HEK293 (cell line): ENCODE results near the gene ZNF529.

Experiments
- CTCF ChIA-PET: fragments of 350-600 bp; formaldehyde crosslinking; extraction: SDS; loops from one replicate; lab custom pipeline; 2021; ENCODE audit warnings: antibody characterized with exemption; lab: Yijun Ruan, JAX
- POLR2A ChIA-PET: fragments of 300-600 bp; formaldehyde crosslinking; extraction: SDS; loops from one replicate; lab custom pipeline; 2020; ENCODE audit warnings: antibody characterized with exemption, inconsistent platforms; lab: Yijun Ruan, JAX
- H3K27ac ChIP-seq: fragments of 200-500 bp; sonication (Bioruptor generic); 2 replicates; pipeline ENCODE4 v1.5.1; 2014; ENCODE audit warnings: low read depth, low read length, control low read depth, inconsistent platforms; ENCODE audit errors: extremely low read depth
- H3K36me3 ChIP-seq, 2 experiments: fragments of 200-500 bp in 1 of 2; sonication (Bioruptor generic) in 1 of 2; 1 replicate in 1 of 2; 2 replicates in 1 of 2; pipeline ENCODE4 v1.5.1; 2014 to 2017; ENCODE audit warnings: inconsistent platforms in 2 of 2, low read length in 2 of 2; ENCODE audit not compliant: control insufficient read depth in 2 of 2, insufficient read depth in 1 of 2
- H3K4me1 ChIP-seq: fragments of 200-500 bp; sonication (Bioruptor generic); 2 replicates; pipeline ENCODE4 v1.5.1; 2014; ENCODE audit warnings: mild to moderate bottlenecking, low read length, inconsistent platforms; ENCODE audit not compliant: control insufficient read depth, insufficient read depth
- H3K4me3 ChIP-seq: 2 replicates; pipeline ENCODE4 v1.5.1; 2011; ENCODE audit warnings: low read depth, mild to moderate bottlenecking, control low read depth, low read length, moderate library complexity
- H3K9me3 ChIP-seq: fragments of 200-500 bp; sonication (Bioruptor generic); 2 replicates; pipeline ENCODE4 v1.5.1; 2014; ENCODE audit warnings: low read depth, low read length, inconsistent platforms; ENCODE audit not compliant: control insufficient read depth, insufficient read depth
- GLIS2 ChIP-seq: fragments of 450-650 bp; formaldehyde crosslinking; IDR thresholded peaks from 2 replicates; pipeline ENCODE4 v1.5.1; 2016; ENCODE audit warnings: missing biosample characterization, missing genetic modification characterization
- HOXA7 ChIP-seq: sonication (generic); formaldehyde crosslinking; IDR thresholded peaks from 2 replicates; pipeline ENCODE4 v1.8.1; 2022; ENCODE audit warnings: missing genetic modification reagents, borderline replicate concordance
- PBX3 ChIP-seq: sonication (generic); formaldehyde crosslinking; IDR thresholded peaks from 2 replicates; pipeline ENCODE4 v1.8.1; 2022; ENCODE audit warnings: mild to moderate bottlenecking, moderate library complexity, missing genetic modification reagents
- TCF7L2 ChIP-seq: IDR thresholded peaks from 2 replicates; pipeline ENCODE4 v1.6.1; 2011; ENCODE audit warnings: low read depth, mild to moderate bottlenecking, inconsistent platforms, low read length, moderate library complexity, borderline replicate concordance
- TRIM28 ChIP-seq: IDR thresholded peaks from 2 replicates; pipeline ENCODE4 v1.6.1; 2011; ENCODE audit warnings: low read length, control low read depth, borderline replicate concordance
- WT1 ChIP-seq: fragments of 450-650 bp; formaldehyde crosslinking; IDR thresholded peaks from 2 replicates; pipeline ENCODE4 v1.5.1; 2016; ENCODE audit warnings: missing biosample characterization, missing genetic modification characterization
- ZBTB6 ChIP-seq: fragments of 450-650 bp; formaldehyde crosslinking; IDR thresholded peaks from 2 replicates; pipeline ENCODE4 v1.5.1; 2017; ENCODE audit warnings: missing biosample characterization, missing genetic modification characterization
- ZNF19 ChIP-seq: fragments of 450-650 bp; formaldehyde crosslinking; IDR thresholded peaks from 2 replicates; pipeline ENCODE4; 2016; ENCODE audit warnings: missing biosample characterization, missing genetic modification characterization, low read depth
- ZNF214 ChIP-seq: fragments of 450-650 bp; formaldehyde crosslinking; IDR thresholded peaks from 2 replicates; pipeline ENCODE4 v1.5.1; 2017; ENCODE audit warnings: missing biosample characterization, mild to moderate bottlenecking, missing genetic modification characterization, borderline replicate concordance
- ZNF223 ChIP-seq: fragments of 450-650 bp; formaldehyde crosslinking; IDR thresholded peaks from 2 replicates; pipeline ENCODE4 v1.5.1; 2016; ENCODE audit warnings: missing biosample characterization, missing genetic modification characterization
- ZNF248 ChIP-seq: fragments of 450-650 bp; formaldehyde crosslinking; IDR thresholded peaks from 2 replicates; pipeline ENCODE4 v1.5.1; 2017; ENCODE audit warnings: missing biosample characterization, missing genetic modification characterization
- ZNF274 ChIP-seq, 2 experiments: fragments of 200-500 bp in 1 of 2; fragments of 450-650 bp in 1 of 2; sonication (Bioruptor generic) in 1 of 2; formaldehyde crosslinking in 1 of 2; IDR thresholded peaks; 2 replicates each; pipeline versions ENCODE4 v1.5.1 to v1.6.1; 2014 to 2016; ENCODE audit warnings: borderline replicate concordance in 1 of 2, inconsistent platforms in 1 of 2, low read length in 1 of 2, missing biosample characterization in 1 of 2, missing genetic modification characterization in 1 of 2
- ZNF302 ChIP-seq: fragments of 450-650 bp; formaldehyde crosslinking; IDR thresholded peaks from 2 replicates; pipeline ENCODE4 v1.5.1; 2016; ENCODE audit warnings: missing biosample characterization, missing genetic modification characterization, low read depth
- ZNF311 ChIP-seq: fragments of 450-650 bp; formaldehyde crosslinking; IDR thresholded peaks from 2 replicates; pipeline ENCODE4 v1.5.1; 2017; ENCODE audit warnings: missing biosample characterization, missing genetic modification characterization, borderline replicate concordance
- ZNF335 ChIP-seq: fragments of 450-650 bp; formaldehyde crosslinking; conservative IDR thresholded peaks from 2 replicates; pipeline ENCODE4 v1.5.1; 2016; ENCODE audit warnings: missing biosample characterization, missing genetic modification characterization
- ZNF354C ChIP-seq: fragments of 450-650 bp; formaldehyde crosslinking; IDR thresholded peaks from 2 replicates; pipeline ENCODE4 v1.5.1; 2016; ENCODE audit warnings: missing biosample characterization, missing genetic modification characterization, low read depth, borderline replicate concordance
- ZNF473 ChIP-seq: fragments of 450-650 bp; formaldehyde crosslinking; IDR thresholded peaks from 2 replicates; pipeline ENCODE4 v1.5.1; 2017; ENCODE audit warnings: missing biosample characterization, missing genetic modification characterization
- ZNF48 ChIP-seq: fragments of 450-650 bp; formaldehyde crosslinking; IDR thresholded peaks from 2 replicates; pipeline ENCODE4 v1.5.1; 2016; ENCODE audit warnings: missing biosample characterization, missing genetic modification characterization
- ZNF513 ChIP-seq: fragments of 450-650 bp; IDR thresholded peaks from 2 replicates; pipeline ENCODE4 v1.5.1; 2018; ENCODE audit warnings: missing biosample characterization, missing genetic modification characterization
- ZNF544 ChIP-seq: fragments of 450-650 bp; formaldehyde crosslinking; IDR thresholded peaks from 2 replicates; pipeline ENCODE4 v1.5.0; 2017; ENCODE audit warnings: missing biosample characterization, missing genetic modification characterization
- ZNF558 ChIP-seq: fragments of 450-650 bp; formaldehyde crosslinking; IDR thresholded peaks from 2 replicates; pipeline ENCODE4 v1.5.1; 2016; ENCODE audit warnings: missing biosample characterization, missing genetic modification characterization
- ZNF580 ChIP-seq: fragments of 450-650 bp; formaldehyde crosslinking; IDR thresholded peaks from 2 replicates; pipeline ENCODE4 v1.5.1; 2016; ENCODE audit warnings: missing biosample characterization, missing genetic modification characterization
- ZNF639 ChIP-seq: fragments of 450-650 bp; formaldehyde crosslinking; IDR thresholded peaks from 2 replicates; pipeline ENCODE4 v1.5.1; 2016; ENCODE audit warnings: missing biosample characterization, missing genetic modification characterization
- ZNF645 ChIP-seq: fragments of 450-650 bp; formaldehyde crosslinking; IDR thresholded peaks from 2 replicates; pipeline ENCODE4; 2016; ENCODE audit warnings: missing biosample characterization, missing genetic modification characterization
- ZNF704 ChIP-seq: fragments of 450-650 bp; formaldehyde crosslinking; IDR thresholded peaks from 2 replicates; pipeline ENCODE4 v1.5.1; 2016; ENCODE audit warnings: missing biosample characterization, missing genetic modification characterization
- ZNF747 ChIP-seq: fragments of 450-650 bp; formaldehyde crosslinking; IDR thresholded peaks from 2 replicates; pipeline ENCODE4 v1.5.1; 2016; ENCODE audit warnings: missing biosample characterization, missing genetic modification characterization
- ZNF76 ChIP-seq: fragments of 450-650 bp; formaldehyde crosslinking; IDR thresholded peaks from 2 replicates; pipeline ENCODE4; 2016; ENCODE audit warnings: low read depth, missing biosample characterization, missing genetic modification characterization, borderline replicate concordance
- ZNF768 ChIP-seq: fragments of 450-650 bp; formaldehyde crosslinking; IDR thresholded peaks from 2 replicates; pipeline ENCODE4 v1.5.1; 2018; ENCODE audit warnings: missing biosample characterization, mild to moderate bottlenecking, missing genetic modification characterization

The ZNF529 gene

GRCh38 chr19:36564391-36564790 is 8.7 kb downstream of the ZNF529 start (continued):
- no peak for TF ChIP-seq ZNF311 (tag by site-specific recombination)

GRCh38 chr19:36547001-36547732 is 25.9 kb downstream of the ZNF529 start:
- Histone ChIP-seq H3K4me3 (no peak overlapping the region), H3K9me3 (peaks cover 47% of the 10 kb centered on the region), H3K27ac (no peak overlapping the region), H3K4me1 (no peaks in the 10 kb centered on the region), H3K36me3 (peaks cover 73 to 78% of the 10 kb centered on the region in 2 experiments)
- ChIA-PET CTCF (interaction anchor here (0.8 kb wide), 1 partner anchor 22 kb away, joined by 3 read pairs; no protein-coding TSS in a partner anchor), POLR2A (no interaction called here)
- TF ChIP-seq ZNF335 (tag by site-specific recombination) (no peak), ZNF214 (tag by site-specific recombination) (no peak), TCF7L2 (no peak), ZNF747 (tag by site-specific recombination) (no peak), ZNF274 (IDR thresholded peaks at IDR 0.05; ENCODE audit: low read length) (peak; percentile 100), ZNF274 (tag by site-specific recombination; IDR thresholded peaks at IDR 0.05; ENCODE audit: borderline replicate concordance) (peak; percentile 100), ZNF223 (no peak), ZNF580 (tag by site-specific recombination) (peak; percentile 63), ZNF48 (tag by site-specific recombination) (no peak), ZNF19 (no peak), ZBTB6 (tag by site-specific recombination) (no peak), ZNF513 (tag by site-specific recombination) (no peak), GLIS2 (tag by site-specific recombination) (no peak), ZNF473 (tag by site-specific recombination) (no peak), HOXA7 (CRISPR knock-in tag) (no peak), ZNF354C (tag by site-specific recombination) (no peak), ZNF768 (no peak), ZNF544 (tag by site-specific recombination) (no peak), ZNF645 (no peak), ZNF248 (tag by site-specific recombination) (0 out of 2 replicates have a peak, but pooled peaks have one; percentile 51), PBX3 (no peak), WT1 (tag by site-specific recombination) (no peak), ZNF639 (tag by site-specific recombination) (0 out of 2 replicates have a peak, but pooled peaks have one; percentile 39), ZNF558 (tag by site-specific recombination) (peak; percentile 88), ZNF76 (tag by site-specific recombination) (no peak), TRIM28 (peak; percentile 100), ZNF302 (tag by site-specific recombination) (0 out of 2 replicates have a peak, but pooled peaks have one; percentile 46), ZNF704 (tag by site-specific recombination) (no peak)
